ENCODE data around the gene SAFB2. TPM values are rescaled to one million over a fixed set of nuclear protein-coding genes. Genes with fewer than 3 reads are reported as not detected.

The SAFB2 gene
- total and polyA plus RNA-seq, 2 donors (not counting 1 experiment from before 2014, with no cell fraction given), result 76.5 to 242 TPM

GRCh38 chr19:5665781-5666513 lies 43.4 kb upstream of the SAFB2 start:
- ChIA-PET CTCF (no interaction called here), POLR2A (no interaction called here)
- H4K20me1 ChIP-seq (ENCODE audit: control insufficient read depth, insufficient read depth, low read length, poor library complexity, severe bottlenecking), result peaks cover 37% of the 10 kb centered on the region
- H3K4me3 Mint-ChIP-seq, result no peak overlapping the region
- H3K9me3 Mint-ChIP-seq (ENCODE audit: insufficient read depth), result no peaks in the 10 kb centered on the region
- no peak overlapping the region for H3K27ac Mint-ChIP-seq
- DNase-seq (no peak), ATAC-seq (ENCODE audit: low read depth) (no peak)
- no peak overlapping the region for H3K4me3 ChIP-seq (ENCODE audit: control extremely low read depth in 1 of 5, extremely low read depth in 1 of 5, insufficient read depth in 1 of 5, low read depth in 2 of 5, low read length in 4 of 5)
- H3K9ac ChIP-seq (ENCODE audit: low read length), result no peak overlapping the region
- H2AFZ ChIP-seq (ENCODE audit: insufficient read depth, low read depth, low read length, poor library complexity, severe bottlenecking), result no peak overlapping the region
- no peak for TF ChIP-seq EZH2 (IDR thresholded peaks at IDR 0.05; ENCODE audit: borderline replicate concordance, insufficient read depth, low read depth, low read length, poor library complexity, severe bottlenecking)
- no peak for TF ChIP-seq CTCF (IDR thresholded peaks at IDR 0.05)
- no peaks in the 10 kb centered on the region for H3K27me3 Mint-ChIP-seq
- no peaks in the 10 kb centered on the region for H3K4me1 Mint-ChIP-seq
- 79% methylated on average over 6 of the region's 10 CpGs for whole genome bisulfite sequencing (ENCODE audit: insufficient coverage)
- intact Hi-C loops (cut with micrococcal nuclease), result no loop called here
- peaks cover 0 to 7% (median 0%) of the 10 kb centered on the region in 3 donors for H3K9me3 ChIP-seq (ENCODE audit: control extremely low read depth in 1 of 3, control insufficient read depth in 2 of 3, insufficient read depth in 1 of 3, low read length in 2 of 3)
- H3K79me2 ChIP-seq (ENCODE audit: control insufficient read depth, insufficient read depth, low read length), result peaks cover 14% of the 10 kb centered on the region
- no peak overlapping the region for H3K27ac ChIP-seq (ENCODE audit: low read length in 2 of 2)
- peaks cover 1 to 81% of the 10 kb centered on the region in 2 experiments for H3K36me3 ChIP-seq (replicated peaks in 1 of 2; ENCODE audit: control extremely low read depth in 1 of 2, control insufficient read depth in 1 of 2, extremely low read depth in 1 of 2, insufficient read depth in 2 of 2, low read length in 1 of 2)
- no peaks in the 10 kb centered on the region for H3K27me3 ChIP-seq (replicated peaks in 1 of 4; ENCODE audit: control extremely low read depth in 1 of 4, control insufficient read depth in 3 of 4, insufficient read depth in 4 of 4, low read length in 3 of 4)
- no peaks in the 10 kb centered on the region for H3K4me1 ChIP-seq (ENCODE audit: control insufficient read depth in 2 of 2, insufficient read depth in 2 of 2, low read length in 2 of 2)
- no peak overlapping the region for H3K4me2 ChIP-seq (replicated peaks; ENCODE audit: low read depth, low read length, poor library complexity, severe bottlenecking)

- peaks cover 42% of the 10 kb centered on the region for H4K20me1 ChIP-seq (ENCODE audit: control insufficient read depth, insufficient read depth, low read length, poor library complexity, severe bottlenecking)
- H3K27me3 Mint-ChIP-seq, result no peaks in the 10 kb centered on the region
- intact Hi-C loops (cut with micrococcal nuclease), result no loop called here
- ATAC-seq (ENCODE audit: low read depth) (no peak), DNase-seq (no peak)
- H3K27me3 ChIP-seq (replicated peaks in 1 of 4; ENCODE audit: control extremely low read depth in 1 of 4, control insufficient read depth in 3 of 4, insufficient read depth in 4 of 4, low read length in 3 of 4), result no peaks in the 10 kb centered on the region
- H3K27ac Mint-ChIP-seq, result no peak overlapping the region
- no peaks in the 10 kb centered on the region for H3K4me1 ChIP-seq (ENCODE audit: control insufficient read depth in 2 of 2, insufficient read depth in 2 of 2, low read length in 2 of 2)
- peaks cover 3 to 89% of the 10 kb centered on the region in 2 experiments for H3K36me3 ChIP-seq (replicated peaks in 1 of 2; ENCODE audit: control extremely low read depth in 1 of 2, control insufficient read depth in 1 of 2, extremely low read depth in 1 of 2, insufficient read depth in 2 of 2, low read length in 1 of 2)
- WGBS (ENCODE audit: insufficient coverage), result 94% methylated on average over 2 of the region's 2 CpGs
- H3K9me3 Mint-ChIP-seq (ENCODE audit: insufficient read depth), result no peaks in the 10 kb centered on the region
- ChIA-PET POLR2A (no interaction called here), CTCF (no interaction called here)
- no peak overlapping the region for H3K4me3 ChIP-seq (ENCODE audit: control extremely low read depth in 1 of 5, extremely low read depth in 1 of 5, insufficient read depth in 1 of 5, low read depth in 2 of 5, low read length in 4 of 5)
- no peak overlapping the region for H3K4me3 Mint-ChIP-seq
- peaks cover 0 to 7% (median 0%) of the 10 kb centered on the region in 3 donors for H3K9me3 ChIP-seq (ENCODE audit: control extremely low read depth in 1 of 3, control insufficient read depth in 2 of 3, insufficient read depth in 1 of 3, low read length in 2 of 3)
- peaks cover 16% of the 10 kb centered on the region for H3K79me2 ChIP-seq (ENCODE audit: control insufficient read depth, insufficient read depth, low read length)
- TF ChIP-seq EZH2 (IDR thresholded peaks at IDR 0.05; ENCODE audit: borderline replicate concordance, insufficient read depth, low read depth, low read length, poor library complexity, severe bottlenecking), result no peak
- TF ChIP-seq CTCF (IDR thresholded peaks at IDR 0.05), result no peak
- H3K27ac ChIP-seq (ENCODE audit: low read length in 2 of 2), result no peak overlapping the region
- H2AFZ ChIP-seq (ENCODE audit: insufficient read depth, low read depth, low read length, poor library complexity, severe bottlenecking), result no peak overlapping the region
- H3K4me1 Mint-ChIP-seq, result no peaks in the 10 kb centered on the region
- no peak overlapping the region for H3K9ac ChIP-seq (ENCODE audit: low read length)
- no peak overlapping the region for H3K4me2 ChIP-seq (replicated peaks; ENCODE audit: low read depth, low read length, poor library complexity, severe bottlenecking)
Observed at GRCh38 chr19:5664515-5664914, 41.9 kb upstream of the SAFB2 start.

Data from B cell (primary cell).